Ascending aorta (tissue), 2 donors: Measurements from ENCODE around the gene KRT28. TPM values are rescaled to one million over a fixed set of nuclear protein-coding genes. Genes with fewer than 3 reads are reported as not detected.

ENCODE experiments used
- DNase-seq, 2 donors: peaks; one replicate each; pipeline ENCODE4 v3.0.0-alpha.2; 2019; ENCODE audit warnings: low spot score in 2 of 2
- H3K27ac ChIP-seq, 2 donors: fragments of 200-600 bp; sonication (generic); one replicate each; pipeline ENCODE4 v1.5.1; 2016 to 2017; ENCODE audit warnings: mild to moderate bottlenecking in 1 of 2
- H3K27me3 ChIP-seq: fragments of 200-600 bp; sonication (generic); one replicate; pipeline ENCODE4 v1.5.1; 2017
- H3K36me3 ChIP-seq, 2 donors: fragments of 200-600 bp; sonication (generic); one replicate each; pipeline ENCODE4 v1.5.1; 2016
- H3K4me1 ChIP-seq, 2 donors: fragments of 200-600 bp; sonication (generic); one replicate each; pipeline ENCODE4 v1.5.1; 2016 to 2017; ENCODE audit warnings: mild to moderate bottlenecking in 1 of 2
- H3K4me3 ChIP-seq, 2 donors: fragments of 200-600 bp; sonication (generic); one replicate each; pipeline ENCODE4 v1.5.1; 2016 to 2017; ENCODE audit warnings: mild to moderate bottlenecking in 1 of 2
- H3K9me3 ChIP-seq, 2 donors: fragments of 200-600 bp; sonication (generic); one replicate each; pipeline ENCODE4 v1.5.1; 2016
- intact Hi-C: fragments of 100-400 bp; cut with DNase I; formaldehyde crosslinking; loops from one replicate; pipeline ENCODE4 v1.15.1; 2023
- total RNA-seq: library from RNA; depleted of rRNA; stranded (reverse); fragments of >200 nt; gene quantifications from one replicate; pipeline ENCODE4 v1.1.0, GENCODE V29; 2016
- TF ChIP-seq, protein P1 (sequence below), 3 experiments: fragments of 200-600 bp in 2 of 3; fragments of 450-650 bp in 1 of 3; sonication (generic) in 2 of 3; IDR thresholded peaks; one replicate each; pipeline ENCODE4 v1.5.1; 2016 to 2019; ENCODE audit warnings: antibody characterized with exemption in 3 of 3, mild to moderate bottlenecking in 1 of 3, moderate library complexity in 1 of 3

KRT28 gene
- total RNA-seq, 1 donor from 2014 or later: not detected

DNA sequence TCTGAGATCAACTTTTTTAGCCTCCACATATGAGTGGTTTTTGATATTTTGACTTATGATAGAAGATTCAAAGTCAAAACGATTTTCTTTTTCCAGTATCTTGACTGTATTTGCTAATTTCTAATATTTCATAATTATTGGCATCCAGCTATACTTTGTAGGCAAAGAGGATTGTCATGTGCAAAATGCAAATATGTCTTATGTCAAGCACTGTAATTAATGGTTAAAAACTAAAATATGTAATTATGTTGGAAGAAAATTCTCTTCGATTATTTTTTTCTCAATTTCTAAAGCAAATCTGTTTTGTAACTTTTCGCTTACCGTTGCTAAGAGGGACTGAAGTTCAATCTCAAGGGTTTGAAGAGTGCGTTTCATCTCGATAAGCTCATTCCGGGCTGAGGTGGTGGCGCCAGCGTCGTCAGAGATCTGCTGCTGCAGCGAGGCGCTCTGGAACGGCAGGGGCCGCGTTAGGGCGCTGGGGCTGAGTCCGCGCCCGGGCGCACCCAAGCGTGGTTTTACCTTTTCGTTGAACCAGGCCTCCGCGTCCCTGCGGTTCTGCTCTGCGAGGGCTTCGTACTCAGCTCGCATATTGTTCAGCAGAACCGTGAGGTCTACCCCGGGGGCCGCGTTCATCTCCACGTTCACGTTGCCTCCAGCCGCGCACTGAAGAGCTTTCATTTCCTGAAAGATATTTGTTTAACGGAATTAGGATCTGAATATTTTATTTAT, 20.4 kb downstream of the KRT28 start:
- TF ChIP-seq, protein P1, sequence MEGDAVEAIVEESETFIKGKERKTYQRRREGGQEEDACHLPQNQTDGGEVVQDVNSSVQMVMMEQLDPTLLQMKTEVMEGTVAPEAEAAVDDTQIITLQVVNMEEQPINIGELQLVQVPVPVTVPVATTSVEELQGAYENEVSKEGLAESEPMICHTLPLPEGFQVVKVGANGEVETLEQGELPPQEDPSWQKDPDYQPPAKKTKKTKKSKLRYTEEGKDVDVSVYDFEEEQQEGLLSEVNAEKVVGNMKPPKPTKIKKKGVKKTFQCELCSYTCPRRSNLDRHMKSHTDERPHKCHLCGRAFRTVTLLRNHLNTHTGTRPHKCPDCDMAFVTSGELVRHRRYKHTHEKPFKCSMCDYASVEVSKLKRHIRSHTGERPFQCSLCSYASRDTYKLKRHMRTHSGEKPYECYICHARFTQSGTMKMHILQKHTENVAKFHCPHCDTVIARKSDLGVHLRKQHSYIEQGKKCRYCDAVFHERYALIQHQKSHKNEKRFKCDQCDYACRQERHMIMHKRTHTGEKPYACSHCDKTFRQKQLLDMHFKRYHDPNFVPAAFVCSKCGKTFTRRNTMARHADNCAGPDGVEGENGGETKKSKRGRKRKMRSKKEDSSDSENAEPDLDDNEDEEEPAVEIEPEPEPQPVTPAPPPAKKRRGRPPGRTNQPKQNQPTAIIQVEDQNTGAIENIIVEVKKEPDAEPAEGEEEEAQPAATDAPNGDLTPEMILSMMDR (IDR thresholded peaks at IDR 0.05): no peak
- Histone ChIP-seq H3K27ac (no peak overlapping the region), H3K4me1 (no peaks in the 10 kb centered on the region), H3K27me3 (no peaks in the 10 kb centered on the region), H3K4me3 (no peak overlapping the region), H3K9me3 (no peaks in the 10 kb centered on the region), H3K36me3 (no peaks in the 10 kb centered on the region)
- intact Hi-C loops: no loop called here
- no peak for DNase-seq

DNA sequence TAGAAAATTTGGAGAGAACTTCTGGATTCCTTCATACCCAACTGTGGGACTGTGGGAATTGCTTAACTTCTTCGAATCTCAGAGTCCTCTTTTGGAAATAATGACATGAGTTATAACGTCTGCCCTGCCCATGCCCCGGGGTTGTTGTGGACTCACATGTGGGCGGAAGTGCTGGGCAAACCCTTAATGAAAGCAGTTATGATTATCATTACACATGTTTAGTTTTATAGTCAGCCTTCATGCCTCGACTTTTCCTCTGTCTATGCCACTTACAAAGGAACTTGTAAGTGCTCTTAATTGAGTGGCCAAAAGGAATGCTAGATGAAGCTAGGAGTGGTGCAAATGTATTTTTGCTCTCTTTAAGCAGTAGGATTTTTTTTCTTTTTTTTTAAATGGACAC, 21.3 kb downstream of the KRT28 start:
- Histone ChIP-seq H3K27me3 (no peaks in the 10 kb centered on the region), H3K4me1 (no peaks in the 10 kb centered on the region), H3K9me3 (no peaks in the 10 kb centered on the region), H3K4me3 (no peak overlapping the region), H3K36me3 (no peaks in the 10 kb centered on the region), H3K27ac (no peak overlapping the region)
- intact Hi-C loops: no loop called here
- TF ChIP-seq, protein P1 (IDR thresholded peaks at IDR 0.05): no peak
- DNase-seq: no peak

DNA sequence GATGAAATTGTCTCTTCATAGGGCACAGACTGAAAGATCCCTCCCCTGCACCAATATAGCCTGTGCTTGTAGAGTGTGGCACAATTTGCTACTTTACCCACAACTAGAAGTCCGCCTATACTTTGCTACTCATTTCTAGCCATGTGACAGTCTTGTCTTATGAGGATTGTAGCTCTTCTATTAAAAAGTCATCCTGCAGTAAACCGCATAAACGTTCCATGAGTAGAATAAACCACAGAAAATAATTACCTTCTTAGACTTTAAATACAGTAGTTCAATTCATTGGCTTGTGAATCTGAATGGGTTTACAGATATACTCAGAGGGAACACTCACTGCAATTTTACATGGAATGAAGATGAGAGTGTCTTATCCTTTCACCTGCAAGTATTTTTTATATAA, 21.8 kb downstream of the KRT28 start:
- TF ChIP-seq, protein P1 (IDR thresholded peaks at IDR 0.05): no peak
- no peaks in the 10 kb centered on the region for H3K4me1 ChIP-seq
- H3K36me3 ChIP-seq: no peaks in the 10 kb centered on the region
- no peaks in the 10 kb centered on the region for H3K27me3 ChIP-seq
- intact Hi-C loops: no loop called here
- H3K4me3 ChIP-seq: no peak overlapping the region
- H3K27ac ChIP-seq: no peak overlapping the region
- no peak for DNase-seq
- no peaks in the 10 kb centered on the region for H3K9me3 ChIP-seq

DNA sequence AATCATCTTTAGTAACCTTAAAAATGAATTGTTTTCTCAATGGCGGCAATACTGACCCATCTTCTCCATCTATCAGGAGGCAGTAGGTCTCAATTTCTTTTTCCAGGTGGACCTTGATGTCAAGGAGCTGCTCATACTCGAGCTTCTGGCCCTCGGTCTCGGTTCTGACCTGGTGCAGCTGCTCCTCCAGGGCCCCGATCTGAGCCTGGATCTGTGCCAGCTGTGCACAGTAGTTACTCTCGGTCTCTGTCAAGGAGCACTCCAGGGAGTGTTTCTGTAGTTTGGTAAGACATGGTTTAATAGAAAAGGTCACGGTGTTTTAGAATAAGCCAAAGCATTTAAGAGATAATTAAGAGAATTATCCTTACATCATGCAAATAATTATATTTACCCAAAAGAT, 22.3 kb downstream of the KRT28 start:
- Histone ChIP-seq H3K4me3 (no peak overlapping the region), H3K27ac (no peak overlapping the region), H3K27me3 (no peaks in the 10 kb centered on the region), H3K36me3 (no peaks in the 10 kb centered on the region), H3K9me3 (no peaks in the 10 kb centered on the region), H3K4me1 (no peaks in the 10 kb centered on the region)
- TF ChIP-seq, protein P1 (IDR thresholded peaks at IDR 0.05): no peak
- intact Hi-C loops: no loop called here
- DNase-seq: no peak

DNA sequence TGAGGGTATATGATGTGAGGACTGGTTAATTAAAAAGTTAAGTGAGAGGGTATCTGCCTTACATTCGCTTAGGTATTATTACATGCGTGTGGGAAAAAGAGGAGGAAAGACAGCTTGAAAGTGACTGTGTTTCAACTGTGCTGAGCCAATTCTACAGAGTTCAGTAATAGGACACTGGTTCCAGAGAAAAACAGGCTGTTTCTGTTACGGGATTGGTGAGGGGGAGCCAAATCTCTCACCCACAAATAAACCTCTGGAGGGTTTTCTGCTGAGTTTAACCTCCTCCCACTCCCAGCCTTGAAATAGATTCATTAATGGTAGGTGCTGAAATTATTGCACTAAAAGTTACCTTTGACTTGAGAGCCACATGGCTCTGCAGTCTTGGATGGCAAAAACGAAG, 23.8 kb downstream of the KRT28 start:
- H3K9me3 ChIP-seq: no peaks in the 10 kb centered on the region
- intact Hi-C loops: no loop called here
- no peak overlapping the region for H3K27ac ChIP-seq
- H3K4me3 ChIP-seq: no peak overlapping the region
- DNase-seq: no peak
- H3K36me3 ChIP-seq: no peaks in the 10 kb centered on the region
- H3K4me1 ChIP-seq: no peaks in the 10 kb centered on the region
- H3K27me3 ChIP-seq: no peaks in the 10 kb centered on the region
- TF ChIP-seq, protein P1 (IDR thresholded peaks at IDR 0.05): no peak

DNA sequence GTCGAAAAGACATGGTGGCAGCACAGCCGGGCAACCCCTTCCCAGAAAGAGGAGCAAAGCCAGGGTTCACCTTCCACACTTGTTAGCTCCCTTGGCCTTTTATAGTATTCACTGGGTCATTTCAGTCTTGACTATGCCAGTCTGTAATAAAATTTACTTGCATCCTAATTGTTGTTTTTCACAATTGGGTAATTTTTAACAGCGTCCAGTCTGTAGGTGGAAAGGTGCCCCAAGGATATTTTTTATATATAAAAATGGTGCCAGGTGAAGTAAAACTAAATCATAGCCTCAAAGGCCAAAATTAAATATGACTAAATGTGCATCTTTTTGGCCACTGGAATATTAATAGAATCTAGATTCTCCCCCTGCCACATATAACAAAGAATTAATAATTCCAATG, 27.7 kb downstream of the KRT28 start, which contains the start of gene KRT26:
Gene KRT26, minus strand, starts transcription at position 101 of the 400 bp plus-strand sequence. Its CDS starts 88 bp downstream, at position 13.
- H3K36me3 ChIP-seq: no peaks in the 10 kb centered on the region
- H3K27me3 ChIP-seq: no peaks in the 10 kb centered on the region
- H3K4me1 ChIP-seq: no peaks in the 10 kb centered on the region
- no peak within 1 kb of the TSS for H3K27ac ChIP-seq
- no peak for DNase-seq
- no peak within 1 kb of the TSS for H3K4me3 ChIP-seq
- TF ChIP-seq, protein P1 (IDR thresholded peaks at IDR 0.05): no peak
- intact Hi-C loops: no loop called here
- no peaks in the 10 kb centered on the region for H3K9me3 ChIP-seq
